Ascending aorta (tissue), 2 donors: ENCODE data around the gene HOXB6. TPM values are rescaled to one million over a fixed set of nuclear protein-coding genes. Genes with fewer than 3 reads are reported as not detected.

ENCODE experiments used
- DNase-seq, 2 donors: peaks; one replicate each; pipeline ENCODE4 v3.0.0-alpha.2; 2019; ENCODE audit warnings: low spot score in 2 of 2
- H3K27ac ChIP-seq, 2 donors: fragments of 200-600 bp; sonication (generic); one replicate each; pipeline ENCODE4 v1.5.1; 2016 to 2017; ENCODE audit warnings: mild to moderate bottlenecking in 1 of 2
- H3K27me3 ChIP-seq: fragments of 200-600 bp; sonication (generic); one replicate; pipeline ENCODE4 v1.5.1; 2017
- H3K36me3 ChIP-seq, 2 donors: fragments of 200-600 bp; sonication (generic); one replicate each; pipeline ENCODE4 v1.5.1; 2016
- H3K4me1 ChIP-seq, 2 donors: fragments of 200-600 bp; sonication (generic); one replicate each; pipeline ENCODE4 v1.5.1; 2016 to 2017; ENCODE audit warnings: mild to moderate bottlenecking in 1 of 2
- H3K4me3 ChIP-seq, 2 donors: fragments of 200-600 bp; sonication (generic); one replicate each; pipeline ENCODE4 v1.5.1; 2016 to 2017; ENCODE audit warnings: mild to moderate bottlenecking in 1 of 2
- H3K9me3 ChIP-seq, 2 donors: fragments of 200-600 bp; sonication (generic); one replicate each; pipeline ENCODE4 v1.5.1; 2016
- CTCF ChIP-seq, 3 experiments: fragments of 200-600 bp in 2 of 3; fragments of 450-650 bp in 1 of 3; sonication (generic) in 2 of 3; IDR thresholded peaks; one replicate each; pipeline ENCODE4 v1.5.1; 2016 to 2019; ENCODE audit warnings: antibody characterized with exemption in 3 of 3, mild to moderate bottlenecking in 1 of 3, moderate library complexity in 1 of 3
- intact Hi-C: fragments of 100-400 bp; cut with DNase I; formaldehyde crosslinking; loops from one replicate; pipeline ENCODE4 v1.15.1; 2023
- total RNA-seq: library from RNA; depleted of rRNA; stranded (reverse); fragments of >200 nt; gene quantifications from one replicate; pipeline ENCODE4 v1.1.0, GENCODE V29; 2016

The HOXB6 gene
- total RNA-seq, 1 donor from 2014 or later = 5.1 TPM

- peak overlapping the region; percentile 96 to 97 for H3K27ac ChIP-seq
- H3K4me3 ChIP-seq = peak overlapping the region in 1 of 2 donors; percentile 75
- intact Hi-C loops = no loop called here
- TF ChIP-seq CTCF (IDR thresholded peaks at IDR 0.05) = no peak
- H3K27me3 ChIP-seq = no peaks in the 10 kb centered on the region
- no peak for DNase-seq
- no peaks in the 10 kb centered on the region for H3K9me3 ChIP-seq
- H3K4me1 ChIP-seq = peaks cover 4 to 43% of the 10 kb centered on the region in 2 donors
- no peaks in the 10 kb centered on the region for H3K36me3 ChIP-seq
Observed at GRCh38 chr17:48579760-48580554, 24.8 kb downstream of the HOXB6 start.

GRCh38 chr17:48579471-48579759, 25.4 kb downstream of the HOXB6 start:
- intact Hi-C loops = no loop called here
- peak overlapping the region; percentile 93 to 97 for H3K27ac ChIP-seq

GRCh38 chr17:48578616-48579470, 25.9 kb downstream of the HOXB6 start:
- H3K4me1 ChIP-seq = peaks cover 4 to 45% of the 10 kb centered on the region in 2 donors
- no peak for DNase-seq
- no peaks in the 10 kb centered on the region for H3K27me3 ChIP-seq
- peak overlapping the region; percentile 75 to 77 for H3K4me3 ChIP-seq
- H3K27ac ChIP-seq = peak overlapping the region; percentile 93 to 97
- H3K36me3 ChIP-seq = no peaks in the 10 kb centered on the region
- intact Hi-C loops = no loop called here
- TF ChIP-seq CTCF (IDR thresholded peaks at IDR 0.05) = no peak
- no peaks in the 10 kb centered on the region for H3K9me3 ChIP-seq

More at GRCh38 chr17:48579471-48579759, 25.4 kb downstream of the HOXB6 start:
- no peak for DNase-seq
- Histone ChIP-seq H3K4me3 (peak overlapping the region in 1 of 2 donors; percentile 75), H3K36me3 (no peaks in the 10 kb centered on the region), H3K27me3 (no peaks in the 10 kb centered on the region), H3K4me1 (peaks cover 4 to 44% of the 10 kb centered on the region in 2 donors), H3K9me3 (no peaks in the 10 kb centered on the region)
- no peak for TF ChIP-seq CTCF (IDR thresholded peaks at IDR 0.05)

- peaks cover 4 to 46% of the 10 kb centered on the region in 2 donors for H3K4me1 ChIP-seq
- intact Hi-C loops = loop anchor here (1.0 kb wide), 1 partner anchor 34 kb away; no protein-coding TSS in a partner anchor
- H3K4me3 ChIP-seq = peak within 1 kb of the TSS; percentile 75 to 77
- no peaks in the 10 kb centered on the region for H3K9me3 ChIP-seq
- no peaks in the 10 kb centered on the region for H3K27me3 ChIP-seq
- peak within 1 kb of the TSS; percentile 93 to 97 for H3K27ac ChIP-seq
- no peaks in the 10 kb centered on the region for H3K36me3 ChIP-seq
- DNase-seq = peak; percentile 60 to 93
- TF ChIP-seq CTCF (IDR thresholded peaks at IDR 0.05) = no peak
Observed at GRCh38 chr17:48577946-48578615, 26.7 kb downstream of the HOXB6 start, which contains the start of gene HOXB4. TSS of gene HOXB4 (minus strand) at chr17:48578350. CDS start at chr17:48578319, 31 bp downstream.

- Histone ChIP-seq H3K27ac (peak overlapping the region; percentile 93 to 97), H3K36me3 (no peaks in the 10 kb centered on the region), H3K4me1 (peaks cover 4 to 47% of the 10 kb centered on the region in 2 donors), H3K9me3 (no peaks in the 10 kb centered on the region), H3K4me3 (peak overlapping the region; percentile 75 to 77), H3K27me3 (no peaks in the 10 kb centered on the region)
- intact Hi-C loops = loop anchor here (1.0 kb wide), 1 partner anchor 33 kb away; no protein-coding TSS in a partner anchor
- no peak for DNase-seq
- TF ChIP-seq CTCF (IDR thresholded peaks at IDR 0.05) = no peak
Observed at GRCh38 chr17:48577330-48577945, 27.3 kb downstream of the HOXB6 start.
